Mesodermal cell (in vitro differentiated cells): ENCODE measurements around the gene BCL2L14.

Experiments used
- H3K27ac ChIP-seq: 2 replicates; pipeline ENCODE4 v1.7.0; 2013; ENCODE audit warnings: mild to moderate bottlenecking, low read depth, low read length, moderate library complexity; ENCODE audit not compliant: severe bottlenecking
- H3K36me3 ChIP-seq: 2 replicates; pipeline ENCODE4 v1.7.1; 2013; ENCODE audit warnings: mild to moderate bottlenecking, low read length, moderate library complexity; ENCODE audit not compliant: control insufficient read depth, insufficient read depth
- H3K4me1 ChIP-seq: one replicate; pipeline ENCODE4 v1.7.1; 2013; ENCODE audit warnings: mild to moderate bottlenecking, low read length; ENCODE audit not compliant: insufficient read depth, control insufficient read depth, poor library complexity, severe bottlenecking
- H3K4me3 ChIP-seq: 2 replicates; pipeline ENCODE4 v1.7.0; 2013; ENCODE audit warnings: low read length, control low read depth, mild to moderate bottlenecking; ENCODE audit not compliant: insufficient read depth, poor library complexity, severe bottlenecking; ENCODE audit errors: extremely low read depth
- H3K9me3 ChIP-seq: 2 replicates; pipeline ENCODE4 v1.7.1; 2013; ENCODE audit warnings: mild to moderate bottlenecking, low read length, moderate library complexity; ENCODE audit not compliant: control insufficient read depth
- WGBS, 2 experiments: methylation state at CpG; one replicate each; pipeline ENCODE4 v1.1.5; 2013; ENCODE audit warnings: missing lambda C conversion rate in 2 of 2; ENCODE audit not compliant: insufficient coverage in 2 of 2; 5-methylcytosine and 5-hydroxymethylcytosine counted together

Gene BCL2L14

GRCh38 chr12:12086973-12087692 lies 16.4 kb downstream of the BCL2L14 start:
- 62 to 64% methylated on average over 8 of the region's 9 CpGs for WGBS, 2 experiments
- Histone ChIP-seq H3K4me1 (peaks cover 19% of the 10 kb centered on the region), H3K9me3 (no peaks in the 10 kb centered on the region), H3K27ac (no peak overlapping the region), H3K36me3 (no peaks in the 10 kb centered on the region), H3K4me3 (no peak overlapping the region)

DNA sequence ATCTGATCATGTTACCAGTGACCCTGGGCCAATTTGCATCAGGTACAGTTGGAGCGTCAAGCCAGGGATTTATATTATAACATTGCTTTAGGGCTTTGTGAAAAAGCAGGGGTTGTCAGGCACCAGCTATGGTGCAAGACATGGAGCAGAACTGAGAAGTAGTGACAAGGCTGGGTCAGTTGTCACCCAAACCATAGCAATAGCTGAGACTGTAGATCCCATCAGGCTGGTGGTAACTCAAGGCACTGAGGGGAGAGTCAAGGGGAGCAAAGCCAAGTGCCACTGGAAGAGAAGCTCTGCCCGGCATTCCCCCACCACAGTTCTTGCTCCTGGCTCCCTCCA lies 16.9 kb downstream of the BCL2L14 start:
- Histone ChIP-seq H3K4me1 (peaks cover 24% of the 10 kb centered on the region), H3K27ac (no peak overlapping the region), H3K36me3 (no peaks in the 10 kb centered on the region), H3K4me3 (no peak overlapping the region), H3K9me3 (no peaks in the 10 kb centered on the region)
- WGBS, 2 experiments = 50 to 57% methylated on average over 1 of the region's 2 CpGs

DNA sequence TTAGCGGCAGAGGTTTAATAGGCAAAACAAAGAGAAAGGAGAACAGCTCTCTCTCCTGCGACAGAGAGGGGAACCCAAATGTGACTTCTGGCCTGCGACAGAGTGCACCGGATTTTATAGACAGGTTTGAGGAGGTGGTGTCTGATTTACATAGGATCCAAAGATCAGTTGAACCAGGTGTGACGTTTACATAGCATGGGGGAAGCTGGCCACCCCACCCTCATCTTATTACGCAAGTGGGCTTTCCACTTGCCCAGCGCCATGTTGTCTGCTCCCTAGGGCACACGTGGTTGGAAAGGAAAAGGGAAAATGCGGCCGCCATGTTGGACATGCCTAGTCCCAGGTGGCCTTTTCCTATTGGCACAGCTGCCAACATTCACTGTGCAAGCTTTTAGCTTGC lies 17.4 kb downstream of the BCL2L14 start:
- WGBS, 2 experiments = 94 to 99% methylated on average over 6 to 9 of the region's 10 CpGs
- Histone ChIP-seq H3K4me3 (no peak overlapping the region), H3K9me3 (no peaks in the 10 kb centered on the region), H3K36me3 (no peaks in the 10 kb centered on the region), H3K27ac (no peak overlapping the region), H3K4me1 (peaks cover 27% of the 10 kb centered on the region)

- no peaks in the 10 kb centered on the region for H3K36me3 ChIP-seq
- WGBS, 2 experiments = 93 to 94% methylated on average over 6 to 7 of the region's 9 CpGs
- no peaks in the 10 kb centered on the region for H3K9me3 ChIP-seq
- no peak overlapping the region for H3K4me3 ChIP-seq
- H3K27ac ChIP-seq = no peak overlapping the region
- peaks cover 24% of the 10 kb centered on the region for H3K4me1 ChIP-seq
Measured at GRCh38 chr12:12088761-12089160, 18.0 kb downstream of the BCL2L14 start.

GRCh38 chr12:12091071-12091470 lies 20.3 kb downstream of the BCL2L14 start:
- WGBS, 2 experiments = 92% methylated on average over 2 to 3 of the region's 3 CpGs

GRCh38 chr12:12091977-12092663 lies 21.4 kb downstream of the BCL2L14 start:
- no peak overlapping the region for H3K4me3 ChIP-seq
- no peaks in the 10 kb centered on the region for H3K9me3 ChIP-seq
- no peak overlapping the region for H3K27ac ChIP-seq
- H3K36me3 ChIP-seq = no peaks in the 10 kb centered on the region
- 93 to 94% methylated on average over 5 to 12 of the region's 14 CpGs for WGBS, 2 experiments
- H3K4me1 ChIP-seq = peaks cover 28% of the 10 kb centered on the region

More at GRCh38 chr12:12091071-12091470, 20.3 kb downstream of the BCL2L14 start:
- Histone ChIP-seq H3K36me3 (no peaks in the 10 kb centered on the region), H3K9me3 (no peaks in the 10 kb centered on the region), H3K4me1 (peaks cover 35% of the 10 kb centered on the region), H3K27ac (no peak overlapping the region), H3K4me3 (no peak overlapping the region)

DNA sequence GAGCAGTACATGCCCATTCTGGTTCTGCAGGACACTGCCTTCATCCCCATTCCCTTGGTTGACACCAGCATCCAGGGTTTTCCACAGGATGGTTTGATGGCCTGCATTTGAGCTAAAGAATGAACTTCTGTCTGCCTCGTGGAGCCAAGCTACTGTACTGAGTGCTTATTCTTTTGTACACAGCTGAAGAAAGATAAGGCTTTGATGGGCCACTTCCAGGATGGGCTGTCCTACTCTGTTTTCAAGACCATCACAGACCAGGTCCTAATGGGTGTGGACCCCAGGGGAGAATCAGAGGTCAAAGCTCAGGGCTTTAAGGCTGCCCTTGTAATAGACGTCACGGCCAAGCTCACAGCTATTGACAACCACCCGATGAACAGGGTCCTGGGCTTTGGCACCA lies 23.7 kb downstream of the BCL2L14 start:
- no peaks in the 10 kb centered on the region for H3K9me3 ChIP-seq
- H3K4me1 ChIP-seq = peaks cover 37% of the 10 kb centered on the region
- no peak overlapping the region for H3K27ac ChIP-seq
- H3K36me3 ChIP-seq = no peaks in the 10 kb centered on the region
- WGBS, 2 experiments = 89 to 96% methylated on average over 4 of the region's 4 CpGs
- H3K4me3 ChIP-seq = no peak overlapping the region

DNA sequence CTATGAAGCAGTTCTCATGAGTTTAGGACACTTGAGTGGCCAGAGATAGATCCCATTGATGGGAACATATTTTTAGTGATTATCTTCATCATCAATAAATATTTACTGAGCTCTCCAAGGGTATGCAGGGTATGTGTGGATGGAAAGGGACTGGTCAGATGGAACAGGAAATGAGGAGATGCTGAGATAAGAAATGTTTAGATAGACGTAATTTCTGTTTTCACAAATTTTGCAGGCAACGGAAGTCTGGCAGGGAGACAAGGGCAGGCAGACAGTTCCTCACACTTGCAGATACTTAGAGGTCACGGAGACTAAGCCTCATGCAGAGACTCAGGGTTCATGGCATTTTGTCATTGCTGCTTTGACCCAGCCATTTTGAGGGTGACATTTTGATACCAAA lies 24.3 kb downstream of the BCL2L14 start:
- H3K4me1 ChIP-seq = peaks cover 38% of the 10 kb centered on the region
- H3K36me3 ChIP-seq = no peaks in the 10 kb centered on the region
- no peak overlapping the region for H3K27ac ChIP-seq
- WGBS, 2 experiments = 85 to 93% methylated on average over 3 of the region's 3 CpGs
- H3K4me3 ChIP-seq = no peak overlapping the region
- no peaks in the 10 kb centered on the region for H3K9me3 ChIP-seq

DNA sequence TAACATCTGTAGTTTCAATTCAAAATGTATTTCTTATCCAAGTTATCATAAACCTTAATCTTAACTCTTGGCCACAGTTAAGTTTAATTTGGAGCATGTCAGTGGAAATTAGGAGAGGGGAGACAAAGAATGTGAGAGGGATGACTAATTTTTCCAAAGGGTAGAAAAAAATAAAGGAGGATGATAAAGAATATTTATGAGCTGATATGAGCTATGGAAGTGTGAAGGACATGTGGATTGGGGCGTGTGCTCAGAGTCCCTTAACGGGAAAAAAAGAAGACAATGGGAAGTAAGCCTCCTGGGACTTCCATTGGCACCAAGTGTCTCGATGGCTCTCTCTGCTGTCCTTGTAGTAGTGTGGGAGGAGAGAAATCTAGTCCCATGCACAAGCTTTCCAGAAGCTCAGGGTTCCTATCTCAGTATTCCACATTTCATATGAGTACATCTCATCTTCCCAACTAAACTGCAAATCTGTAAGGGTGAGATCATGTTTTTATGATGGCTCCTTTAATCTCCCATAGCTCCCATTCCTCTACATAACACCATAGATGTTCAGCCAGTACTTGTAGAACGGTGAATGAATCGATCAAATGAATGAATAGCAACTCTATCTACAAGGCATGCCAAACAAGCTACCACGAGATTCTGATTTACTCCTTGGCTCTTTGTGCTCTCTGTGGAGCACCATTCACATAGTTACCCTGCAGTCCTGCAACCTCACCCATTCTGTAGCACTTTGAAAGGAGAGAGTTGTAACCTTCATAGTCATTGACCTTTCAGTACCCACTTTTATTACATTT lies 27.4 kb downstream of the BCL2L14 start:
- Histone ChIP-seq H3K36me3 (peaks cover 9% of the 10 kb centered on the region), H3K9me3 (no peaks in the 10 kb centered on the region), H3K4me3 (no peak overlapping the region), H3K27ac (no peak overlapping the region), H3K4me1 (peaks cover 24% of the 10 kb centered on the region)
- WGBS, 2 experiments = 94% methylated on average over 3 to 5 of the region's 6 CpGs

GRCh38 chr12:12098691-12099015 lies 27.9 kb downstream of the BCL2L14 start:
- no peak overlapping the region for H3K4me3 ChIP-seq
- WGBS, 2 experiments = 83 to 100% methylated on average over 1 to 2 of the region's 3 CpGs
- H3K4me1 ChIP-seq = peaks cover 24% of the 10 kb centered on the region
- H3K9me3 ChIP-seq = no peaks in the 10 kb centered on the region
- peak overlapping the region; percentile 51 for H3K27ac ChIP-seq
- peaks cover 9% of the 10 kb centered on the region for H3K36me3 ChIP-seq
